Body of pancreas (tissue), 4 donors: ENCODE measurements around the gene MFSD12. TPM values are rescaled to one million over a fixed set of nuclear protein-coding genes. Genes with fewer than 3 reads are reported as not detected.
"Not testable (repeated sequence)": the region's sequence is repeated elsewhere in the genome, so short reads cannot be mapped to it uniquely, and the experiment has no call there.

Experiments
- ATAC-seq: fragments of 150-250 bp; one replicate; pipeline ENCODE4 v1.9.1; 2016
- DNase-seq, 4 donors: peaks; one replicate each; pipeline ENCODE4 v3.0.0-alpha.2; 2019
- H3K27ac ChIP-seq, 4 donors: fragments of 200-600 bp; sonication (generic); 1 replicate in 3 of 4; 2 replicates in 1 of 4; pipeline versions ENCODE4 v1.5.1 to v1.6.1; 2016 to 2019; ENCODE audit warnings: mild to moderate bottlenecking in 1 of 4, mixed read lengths in 1 of 4, moderate library complexity in 1 of 4
- H3K27me3 ChIP-seq, 2 donors: fragments of 200-600 bp; sonication (generic); one replicate each; pipeline ENCODE4 v1.6.0; 2016; ENCODE audit warnings: mild to moderate bottlenecking in 1 of 2
- H3K36me3 ChIP-seq, 2 donors: fragments of 200-600 bp; sonication (generic); replicated peaks in 1 of 2; 2 replicates each; pipeline ENCODE4 v1.5.1; 2016; ENCODE audit warnings: low read depth in 2 of 2; ENCODE audit not compliant: insufficient read depth in 1 of 2
- H3K4me1 ChIP-seq: fragments of 200-600 bp; sonication (generic); one replicate; pipeline ENCODE4 v1.6.0; 2016
- H3K4me3 ChIP-seq, 2 donors: fragments of 200-600 bp; sonication (generic); 1 replicate in 1 of 2; 2 replicates in 1 of 2; pipeline ENCODE4 v1.5.1; 2016 to 2019
- H3K9me3 ChIP-seq, 3 donors: fragments of 200-600 bp; sonication (generic); 1 replicate in 2 of 3; 2 replicates in 1 of 3; pipeline ENCODE4 v1.5.1; 2016
- POLR2A ChIP-seq, 3 donors: fragments of 450-650 bp; IDR thresholded peaks; one replicate each; pipeline ENCODE4 v1.6.1; 2016; ENCODE audit warnings: antibody characterized with exemption in 3 of 3, mild to moderate bottlenecking in 2 of 3
- WGBS, 2 donors: methylation state at CpG; one replicate each; pipeline ENCODE4 v1.1.5; 2017; 5-methylcytosine and 5-hydroxymethylcytosine counted together
- intact Hi-C: fragments of 100-400 bp; cut with DNase I; formaldehyde crosslinking; loops from one replicate; pipeline ENCODE4 v1.15.1; 2023
- total RNA-seq, 2 donors: library from RNA; depleted of rRNA; stranded (reverse); fragments of >200 nt; gene quantifications; one replicate each; pipeline ENCODE4 v1.1.0, GENCODE V29; 2016
- TF ChIP-seq, protein P1 (sequence below), 7 experiments: fragments of 450-650 bp in 4 of 7; fragments of 200-600 bp in 3 of 7; sonication (generic) in 3 of 7; IDR thresholded peaks; one replicate each; pipeline ENCODE4 v1.5.1; 2016 to 2019; ENCODE audit warnings: antibody characterized with exemption in 7 of 7

MFSD12 gene
- total RNA-seq, 2 donors from 2014 or later: 64.3 to 78.8 TPM

DNA sequence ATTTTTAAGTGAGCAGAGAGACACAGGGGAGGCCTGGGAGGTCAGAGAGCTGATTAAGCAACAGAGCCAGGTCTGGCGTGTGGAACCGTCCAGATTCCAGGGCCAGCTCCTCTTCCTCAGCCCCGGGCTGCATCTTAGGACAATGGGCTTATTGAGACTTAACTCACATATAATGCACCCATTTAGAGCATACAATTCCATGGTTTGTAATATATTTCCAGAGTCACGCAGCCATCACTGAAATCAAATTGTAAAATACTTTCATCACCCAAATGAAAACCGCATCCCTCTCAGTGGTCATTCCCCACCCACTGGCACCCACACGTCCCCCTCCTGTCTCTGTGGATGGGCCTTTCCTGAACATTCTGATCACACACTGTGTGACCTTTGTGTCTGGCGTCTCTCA is 13.2 kb upstream of the MFSD12 start:
- no peak overlapping the region for H3K4me3 ChIP-seq
- DNase-seq (no peak), ATAC-seq (no peak)
- H3K27me3 ChIP-seq: no peaks in the 10 kb centered on the region
- H3K4me1 ChIP-seq: peaks cover 18% of the 10 kb centered on the region
- no peaks in the 10 kb centered on the region for H3K9me3 ChIP-seq
- no peaks in the 10 kb centered on the region for H3K36me3 ChIP-seq
- TF ChIP-seq, protein P1, sequence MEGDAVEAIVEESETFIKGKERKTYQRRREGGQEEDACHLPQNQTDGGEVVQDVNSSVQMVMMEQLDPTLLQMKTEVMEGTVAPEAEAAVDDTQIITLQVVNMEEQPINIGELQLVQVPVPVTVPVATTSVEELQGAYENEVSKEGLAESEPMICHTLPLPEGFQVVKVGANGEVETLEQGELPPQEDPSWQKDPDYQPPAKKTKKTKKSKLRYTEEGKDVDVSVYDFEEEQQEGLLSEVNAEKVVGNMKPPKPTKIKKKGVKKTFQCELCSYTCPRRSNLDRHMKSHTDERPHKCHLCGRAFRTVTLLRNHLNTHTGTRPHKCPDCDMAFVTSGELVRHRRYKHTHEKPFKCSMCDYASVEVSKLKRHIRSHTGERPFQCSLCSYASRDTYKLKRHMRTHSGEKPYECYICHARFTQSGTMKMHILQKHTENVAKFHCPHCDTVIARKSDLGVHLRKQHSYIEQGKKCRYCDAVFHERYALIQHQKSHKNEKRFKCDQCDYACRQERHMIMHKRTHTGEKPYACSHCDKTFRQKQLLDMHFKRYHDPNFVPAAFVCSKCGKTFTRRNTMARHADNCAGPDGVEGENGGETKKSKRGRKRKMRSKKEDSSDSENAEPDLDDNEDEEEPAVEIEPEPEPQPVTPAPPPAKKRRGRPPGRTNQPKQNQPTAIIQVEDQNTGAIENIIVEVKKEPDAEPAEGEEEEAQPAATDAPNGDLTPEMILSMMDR (IDR thresholded peaks at IDR 0.05): no peak
- TF ChIP-seq POLR2A (IDR thresholded peaks at IDR 0.05): no peak
- intact Hi-C loops: no loop called here
- 66 to 69% methylated on average over 7 of the region's 7 CpGs for WGBS, 2 donors
- no peak overlapping the region for H3K27ac ChIP-seq

DNA sequence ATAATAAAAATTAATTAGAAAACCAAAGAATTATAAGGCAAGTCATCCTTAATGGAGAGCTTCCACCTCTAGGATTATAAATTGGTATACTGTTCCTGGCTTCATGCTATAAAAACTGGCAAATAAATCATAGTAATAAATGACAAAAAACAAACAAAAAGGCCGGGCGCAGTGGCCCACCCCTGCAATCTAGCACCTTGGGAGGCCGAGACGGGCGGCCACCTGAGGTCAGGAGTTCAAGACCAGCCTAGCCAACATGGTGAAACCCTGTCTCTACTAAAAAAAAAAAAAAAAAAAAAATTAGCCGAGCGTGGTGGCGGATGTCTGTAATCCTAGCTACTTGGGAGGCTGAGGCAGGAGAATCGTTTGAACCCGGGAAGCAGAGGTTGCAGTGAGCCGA is 12.7 kb upstream of the MFSD12 start:
- WGBS, 2 donors: 67 to 69% methylated on average over 11 of the region's 11 CpGs
- ATAC-seq, H3K36me3 ChIP-seq, intact Hi-C loops, H3K4me3 ChIP-seq, DNase-seq, H3K27ac ChIP-seq, H3K9me3 ChIP-seq, H3K27me3 ChIP-seq: not testable (repeated sequence)
- peaks cover 18% of the 10 kb centered on the region for H3K4me1 ChIP-seq

DNA sequence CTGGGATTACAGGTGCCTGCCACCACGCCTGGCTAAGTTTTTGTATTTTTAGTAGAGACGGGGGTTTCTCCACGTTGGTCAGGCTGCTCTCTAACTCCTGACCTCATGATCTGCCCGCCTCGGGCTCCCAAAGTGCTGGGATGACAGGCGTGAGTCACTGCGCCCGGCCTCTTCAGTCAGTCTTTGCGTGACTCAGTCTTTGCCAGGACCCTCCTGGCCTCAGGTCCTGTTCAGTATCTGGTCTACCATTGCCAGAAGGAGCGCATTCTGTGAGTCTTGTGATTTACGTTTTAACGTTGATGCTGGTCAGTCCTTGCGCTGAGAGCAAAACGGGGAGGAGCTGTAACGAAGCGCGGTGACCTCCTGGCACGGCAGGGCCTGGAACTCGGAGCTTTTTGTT is 7.8 kb upstream of the MFSD12 start:
- 88 to 94% methylated on average over 9 to 18 of the region's 19 CpGs for WGBS, 2 donors
- Histone ChIP-seq H3K27ac (no peak overlapping the region), H3K36me3 (no peaks in the 10 kb centered on the region), H3K27me3 (no peaks in the 10 kb centered on the region), H3K4me1 (no peaks in the 10 kb centered on the region), H3K9me3 (no peaks in the 10 kb centered on the region), H3K4me3 (no peak overlapping the region)
- TF ChIP-seq, protein P1 (IDR thresholded peaks at IDR 0.05): no peak
- no peak for TF ChIP-seq POLR2A (IDR thresholded peaks at IDR 0.05)
- DNase-seq (no peak), ATAC-seq (no peak)
- intact Hi-C loops: no loop called here

DNA sequence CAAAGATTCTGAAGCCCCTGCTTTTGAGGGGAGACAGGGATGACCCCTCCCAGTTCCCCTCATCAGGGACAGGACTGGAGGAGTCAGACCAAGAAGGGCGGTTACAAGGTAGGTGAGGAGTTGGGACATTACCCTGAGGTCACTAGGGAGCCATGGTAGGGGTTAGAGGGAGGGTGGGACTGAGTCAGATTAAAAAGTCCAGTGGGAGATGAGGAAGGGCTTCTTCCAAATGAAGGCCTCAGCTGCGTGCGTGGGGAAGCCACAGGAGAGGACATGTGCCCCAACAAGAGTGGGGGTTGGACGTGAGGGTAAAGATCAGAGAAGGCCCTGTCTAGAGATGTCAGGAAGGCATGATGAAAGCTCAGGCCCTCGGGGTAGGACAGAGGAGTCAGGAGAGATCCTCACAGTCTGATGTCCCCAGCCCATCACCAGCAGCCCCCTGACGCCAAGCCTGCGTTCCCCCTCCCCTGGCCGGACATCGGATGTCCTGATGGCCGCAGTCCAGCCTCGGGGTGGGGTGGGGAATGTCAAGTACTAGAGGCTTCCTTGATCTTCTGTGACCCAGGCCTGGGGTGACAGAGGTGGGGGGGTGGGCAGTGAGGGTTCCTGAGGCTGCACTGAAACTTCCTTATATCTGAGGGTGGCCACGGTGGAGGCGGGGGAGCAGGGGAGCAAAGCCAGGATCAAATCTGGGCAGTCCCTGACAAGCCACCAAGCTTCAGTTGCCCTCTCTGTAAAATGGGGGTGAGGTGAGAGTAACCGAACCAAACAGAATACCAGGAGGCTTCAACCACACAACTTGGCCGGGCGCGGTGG is 6.5 kb upstream of the MFSD12 start:
- no peak overlapping the region for H3K27ac ChIP-seq
- H3K36me3 ChIP-seq: no peaks in the 10 kb centered on the region
- H3K4me1 ChIP-seq: no peaks in the 10 kb centered on the region
- intact Hi-C loops: no loop called here
- WGBS, 2 donors: 74 to 81% methylated on average over 11 to 17 of the region's 17 CpGs
- H3K4me3 ChIP-seq: no peak overlapping the region
- ATAC-seq (no peak), DNase-seq (no peak)
- H3K27me3 ChIP-seq: no peaks in the 10 kb centered on the region
- TF ChIP-seq, protein P1 (IDR thresholded peaks at IDR 0.05): no peak
- no peak for TF ChIP-seq POLR2A (IDR thresholded peaks at IDR 0.05)
- H3K9me3 ChIP-seq: no peaks in the 10 kb centered on the region

DNA sequence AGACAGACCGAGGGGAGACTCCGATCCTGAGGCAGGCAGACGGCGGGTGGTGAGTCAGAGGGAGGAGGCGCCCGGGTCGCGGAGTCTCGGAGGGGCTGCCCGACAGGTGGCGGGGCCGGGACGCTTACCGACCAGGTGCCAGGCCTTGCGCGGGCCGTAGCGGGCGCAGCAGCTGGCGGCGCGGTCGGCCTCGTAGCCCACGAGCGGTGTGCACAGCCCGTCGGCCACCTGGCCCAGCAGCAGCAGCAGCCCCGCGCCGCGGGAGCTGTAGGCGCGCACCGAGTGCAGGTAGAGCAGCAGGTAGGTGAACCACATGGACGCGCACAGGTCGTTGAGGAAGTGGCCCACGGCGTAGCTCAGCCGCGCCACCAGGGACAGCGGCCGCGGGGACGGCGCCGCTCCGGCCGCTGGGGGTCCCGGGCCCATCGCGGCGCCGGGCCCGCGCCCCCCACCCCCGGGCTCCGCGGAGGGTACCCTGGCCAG is 367 bp downstream of the MFSD12 start:
- TF ChIP-seq, protein P1 (IDR thresholded peaks at IDR 0.05): peak in 3 of 7 experiments; percentile 16 to 21 (median 17)
- no peak for TF ChIP-seq POLR2A (IDR thresholded peaks at IDR 0.05)

More for the DNA sequence above, 367 bp downstream of the MFSD12 start:
- peak; percentile 52 for ATAC-seq
- DNase-seq: peak; percentile 52 to 61 (median 57)
- 1% methylated on average over 23 to 44 of the region's 60 CpGs for WGBS, 2 donors
- H3K36me3 ChIP-seq: no peaks in the 10 kb centered on the region
- H3K4me3 ChIP-seq: peak overlapping the region; percentile 71 to 75
- intact Hi-C loops: no loop called here
- H3K9me3 ChIP-seq: no peaks in the 10 kb centered on the region
- H3K27me3 ChIP-seq: no peaks in the 10 kb centered on the region
- peak overlapping the region; percentile 5 to 77 (median 64) for H3K27ac ChIP-seq
- H3K4me1 ChIP-seq: peaks cover 45% of the 10 kb centered on the region
